VCaP (cell line): ENCODE data around the gene TADA2A.

Source experiments
- H3K27ac ChIP-seq: fragments of 450-650 bp; 2 replicates; pipeline ENCODE4 v1.5.1; 2017
- CTCF ChIP-seq: fragments of 450-650 bp; conservative IDR thresholded peaks from 2 replicates; pipeline ENCODE4 v1.5.1; 2017; ENCODE audit warnings: mild to moderate bottlenecking, moderate library complexity

The TADA2A gene

GRCh38 chr17:37480427-37480826 is 73.7 kb downstream of the TADA2A start:
- TF ChIP-seq CTCF: no peak
- no peak overlapping the region for H3K27ac ChIP-seq

GRCh38 chr17:37481001-37481665 is 74.4 kb downstream of the TADA2A start:
- no peak for TF ChIP-seq CTCF
- H3K27ac ChIP-seq: no peak overlapping the region

GRCh38 chr17:37483311-37484039 is 76.8 kb downstream of the TADA2A start:
- TF ChIP-seq CTCF: no peak
- no peak overlapping the region for H3K27ac ChIP-seq

- peak overlapping the region; percentile 98 for H3K27ac ChIP-seq
Observed at GRCh38 chr17:37485938-37486570, 79.4 kb downstream of the TADA2A start.

GRCh38 chr17:37488009-37488604 is 81.4 kb downstream of the TADA2A start:
- no peak for TF ChIP-seq CTCF
- H3K27ac ChIP-seq: peak overlapping the region; percentile 98

More at GRCh38 chr17:37485938-37486570, 79.4 kb downstream of the TADA2A start:
- TF ChIP-seq CTCF: no peak

DNA sequence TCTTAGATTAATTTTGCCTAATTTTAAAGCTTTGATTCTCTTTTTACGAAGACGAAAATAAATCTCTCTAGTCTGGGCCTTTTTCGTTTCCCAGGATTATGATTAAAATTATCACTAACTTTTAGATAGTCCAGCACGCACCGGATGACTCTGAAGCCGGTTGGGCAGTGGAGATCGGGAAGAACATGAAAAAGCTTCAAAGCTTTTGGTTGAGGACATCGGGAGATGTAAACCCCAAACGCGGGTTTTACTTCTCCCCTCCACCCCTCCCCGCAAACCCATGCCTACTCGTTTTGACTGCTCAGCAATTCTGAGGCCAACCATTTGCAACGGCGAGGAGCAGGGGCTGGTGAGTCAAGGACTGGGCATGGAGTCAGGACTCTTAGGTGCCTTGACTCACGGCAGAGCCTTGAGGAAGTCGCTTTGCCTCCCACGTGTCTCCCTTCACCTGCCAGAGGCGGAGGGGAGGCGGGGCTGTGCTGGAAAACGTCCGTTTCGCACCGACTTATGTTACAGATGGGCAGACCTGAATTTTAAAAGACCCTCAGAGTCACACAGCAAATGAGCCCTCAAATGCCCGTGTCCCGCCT is 82.0 kb downstream of the TADA2A start:
- peak overlapping the region; percentile 98 for H3K27ac ChIP-seq
- no peak for TF ChIP-seq CTCF
